Measurements from ENCODE around the gene MLLT6. TPM values are rescaled to one million over a fixed set of nuclear protein-coding genes. Genes with fewer than 3 reads are reported as not detected.
A peak's percentile ranks its signal among the peaks of the same experiment; 100 is the strongest.

MLLT6 gene
- total and polyA plus RNA-seq, 2 of the 13 experiments (the other 11 are each of a cell fraction or from before 2014, with no cell fraction given), result 50.7 to 69.5 TPM

GRCh38 chr17:38674014-38674748 is 30.9 kb upstream of the MLLT6 start (continued):
- no peak for TF ChIP-seq ZNF773 (CRISPR knock-in tag; IDR thresholded peaks at IDR 0.05; ENCODE audit: borderline replicate concordance)
- TF ChIP-seq RFXANK (CRISPR knock-in tag; IDR thresholded peaks at IDR 0.05), result no peak
- no peak for TF ChIP-seq ZNF501 (CRISPR knock-in tag; IDR thresholded peaks at IDR 0.05)
- TF ChIP-seq ZMAT5 (CRISPR knock-in tag; IDR thresholded peaks at IDR 0.05; ENCODE audit: borderline replicate concordance, low read depth), result no peak
- TF ChIP-seq ZNF563 (CRISPR knock-in tag; IDR thresholded peaks at IDR 0.05), result peak; percentile 84
- no peak for TF ChIP-seq KLF9 (CRISPR knock-in tag; IDR thresholded peaks at IDR 0.05; ENCODE audit: low read depth)
- TF ChIP-seq REST (IDR thresholded peaks at IDR 0.05; ENCODE audit: borderline replicate concordance in 1 of 2, low read depth in 1 of 2, low read length in 2 of 2), result no peak
- no peak for TF ChIP-seq RARA (CRISPR knock-in tag; IDR thresholded peaks at IDR 0.05)
- TF ChIP-seq POGK (CRISPR knock-in tag; conservative IDR thresholded peaks at IDR 0.05), result no peak
- no peak for TF ChIP-seq MED1 (CRISPR knock-in tag; IDR thresholded peaks at IDR 0.05)
- no peak for TF ChIP-seq ZBTB21 (CRISPR knock-in tag; IDR thresholded peaks at IDR 0.05)
- no peak for TF ChIP-seq REPIN1 (CRISPR knock-in tag; IDR thresholded peaks at IDR 0.05; ENCODE audit: borderline replicate concordance, low read depth)
- TF ChIP-seq HBP1 (CRISPR knock-in tag; IDR thresholded peaks at IDR 0.05; ENCODE audit: low read depth), result no peak
- TF ChIP-seq IRF2 (CRISPR knock-in tag; IDR thresholded peaks at IDR 0.05), result no peak
- no peak for TF ChIP-seq BCLAF1 (IDR thresholded peaks at IDR 0.05)
- no peak for TF ChIP-seq E2F2 (CRISPR knock-in tag; IDR thresholded peaks at IDR 0.05; ENCODE audit: borderline replicate concordance)
- TF ChIP-seq ZC3H13 (CRISPR knock-in tag; IDR thresholded peaks at IDR 0.05), result peak; percentile 26; the same call in 1 of the 2 replicates

All from HepG2 (cell line).